HepG2 (cell line): ENCODE results near the gene RGS19. TPM values are rescaled to one million over a fixed set of nuclear protein-coding genes. Genes with fewer than 3 reads are reported as not detected.
A peak's percentile ranks its signal among the peaks of the same experiment; 100 is the strongest.

ENCODE experiments used
- KIAA2018 ChIP-seq: sonication (generic); formaldehyde crosslinking; IDR thresholded peaks from 2 replicates; pipeline ENCODE4 v1.5.0; 2020; ENCODE audit warnings: mild to moderate bottlenecking, missing genetic modification reagents, borderline replicate concordance
- SOX6 ChIP-seq, 2 experiments: fragments of 450-650 bp in 1 of 2; sonication (generic) in 1 of 2; formaldehyde crosslinking in 1 of 2; IDR thresholded peaks; 2 replicates each; pipeline versions ENCODE4 v1.4.0 to v1.6.1; 2017 to 2020; ENCODE audit warnings: antibody characterized with exemption in 1 of 2, mild to moderate bottlenecking in 1 of 2, missing genetic modification reagents in 1 of 2
- STAT6 ChIP-seq: sonication (generic); formaldehyde crosslinking; IDR thresholded peaks from 2 replicates; pipeline ENCODE4 v1.4.0; 2020; ENCODE audit warnings: missing genetic modification reagents, mild to moderate bottlenecking, borderline replicate concordance
- ZNF318 ChIP-seq: sonication (generic); formaldehyde crosslinking; IDR thresholded peaks from 2 replicates; pipeline ENCODE4 v1.4.0; 2020; ENCODE audit warnings: mild to moderate bottlenecking, missing genetic modification reagents
- ZNF713 ChIP-seq: sonication (generic); formaldehyde crosslinking; IDR thresholded peaks from 2 replicates; pipeline ENCODE4 v1.4.0; 2020; ENCODE audit warnings: mild to moderate bottlenecking, missing genetic modification reagents
- ZNF891 ChIP-seq: sonication (generic); formaldehyde crosslinking; IDR thresholded peaks from 2 replicates; pipeline ENCODE4 v1.5.0; 2020; ENCODE audit warnings: mild to moderate bottlenecking, missing genetic modification reagents
- polyA plus RNA-seq, 8 experiments: library from polyadenylated mRNA; depleted of rRNA in 3 of 8; stranded (reverse) in 7 of 8; unstranded in 1 of 8; fragments of >200 nt; fragmentation: Illumina TruSeq in 4 of 8; extraction: Trizol in 4 of 8; gene quantifications; 2 replicates each; pipeline versions ENCODE4 v1.2.1 to v1.2.3, GENCODE V29; 2011 to 2016; ENCODE audit warnings: low read depth in 4 of 8, missing spikeins in 1 of 8, mixed read lengths in 1 of 8; ENCODE audit not compliant: insufficient read depth in 1 of 8
- total RNA-seq, 5 experiments: library from RNA; depleted of rRNA; stranded (reverse); fragments of >200 nt; fragmentation: Illumina TruSeq; extraction: Trizol; gene quantifications; 2 replicates each; pipeline ENCODE4 v1.2.3, GENCODE V29; 2016; ENCODE audit warnings: low read depth in 1 of 5

The RGS19 gene
- total and polyA plus RNA-seq, 2 of the 13 experiments (the other 11 are each of a cell fraction or from before 2014, with no cell fraction given), result 10.7 to 11.9 TPM

- TF ChIP-seq KIAA2018, result no peak
- TF ChIP-seq ZNF713 (CRISPR knock-in tag), result peak; percentile 100
- peak; percentile 55; the same call in 1 of the 2 replicates for TF ChIP-seq ZNF318 (CRISPR knock-in tag)
- TF ChIP-seq SOX6 (IDR thresholded peaks at IDR 0.05), result no peak
- peak; percentile 79 for TF ChIP-seq SOX6 (CRISPR knock-in tag; IDR thresholded peaks at IDR 0.05)
- TF ChIP-seq ZNF891 (CRISPR knock-in tag), result peak; percentile 96; the same call in 1 of the 2 replicates
- peak; percentile 92; the same call in 1 of the 2 replicates for TF ChIP-seq STAT6 (CRISPR knock-in tag)
Observed at GRCh38 chr20:64062596-64063388, 16.5 kb downstream of the RGS19 start, which contains the start of gene TCEA2 (continued).
